HEK293 (cell line): ENCODE measurements around the gene FAM229A.

Experiments
- CTCF ChIA-PET: fragments of 350-600 bp; formaldehyde crosslinking; extraction: SDS; loops from one replicate; lab custom pipeline; 2021; ENCODE audit warnings: antibody characterized with exemption; lab: Yijun Ruan, JAX
- POLR2A ChIA-PET: fragments of 300-600 bp; formaldehyde crosslinking; extraction: SDS; loops from one replicate; lab custom pipeline; 2020; ENCODE audit warnings: antibody characterized with exemption, inconsistent platforms; lab: Yijun Ruan, JAX
- H3K27ac ChIP-seq: fragments of 200-500 bp; sonication (Bioruptor generic); 2 replicates; pipeline ENCODE4 v1.5.1; 2014; ENCODE audit warnings: low read depth, low read length, control low read depth, inconsistent platforms; ENCODE audit errors: extremely low read depth
- H3K36me3 ChIP-seq, 2 experiments: fragments of 200-500 bp in 1 of 2; sonication (Bioruptor generic) in 1 of 2; 1 replicate in 1 of 2; 2 replicates in 1 of 2; pipeline ENCODE4 v1.5.1; 2014 to 2017; ENCODE audit warnings: inconsistent platforms in 2 of 2, low read length in 2 of 2; ENCODE audit not compliant: control insufficient read depth in 2 of 2, insufficient read depth in 1 of 2
- H3K4me1 ChIP-seq: fragments of 200-500 bp; sonication (Bioruptor generic); 2 replicates; pipeline ENCODE4 v1.5.1; 2014; ENCODE audit warnings: mild to moderate bottlenecking, low read length, inconsistent platforms; ENCODE audit not compliant: control insufficient read depth, insufficient read depth
- H3K4me3 ChIP-seq: 2 replicates; pipeline ENCODE4 v1.5.1; 2011; ENCODE audit warnings: low read depth, mild to moderate bottlenecking, control low read depth, low read length, moderate library complexity
- H3K9me3 ChIP-seq: fragments of 200-500 bp; sonication (Bioruptor generic); 2 replicates; pipeline ENCODE4 v1.5.1; 2014; ENCODE audit warnings: low read depth, low read length, inconsistent platforms; ENCODE audit not compliant: control insufficient read depth, insufficient read depth
- GLIS1 ChIP-seq: fragments of 450-650 bp; formaldehyde crosslinking; IDR thresholded peaks from 2 replicates; pipeline ENCODE4 v1.5.1; 2016; ENCODE audit warnings: missing biosample characterization, missing genetic modification characterization
- GLIS2 ChIP-seq: fragments of 450-650 bp; formaldehyde crosslinking; IDR thresholded peaks from 2 replicates; pipeline ENCODE4 v1.5.1; 2016; ENCODE audit warnings: missing biosample characterization, missing genetic modification characterization
- KLF1 ChIP-seq: fragments of 450-650 bp; formaldehyde crosslinking; IDR thresholded peaks from 2 replicates; pipeline ENCODE4 v1.5.1; 2016; ENCODE audit warnings: missing biosample characterization, missing genetic modification characterization
- PATZ1 ChIP-seq: fragments of 450-650 bp; formaldehyde crosslinking; IDR thresholded peaks from 2 replicates; pipeline ENCODE4 v1.5.1; 2016; ENCODE audit warnings: missing biosample characterization, missing genetic modification characterization
- ZBTB17 ChIP-seq: fragments of 450-650 bp; formaldehyde crosslinking; IDR thresholded peaks from 2 replicates; pipeline ENCODE4 v1.5.1; 2016; ENCODE audit warnings: missing biosample characterization, missing genetic modification characterization
- ZFP3 ChIP-seq: fragments of 450-650 bp; formaldehyde crosslinking; IDR thresholded peaks from 2 replicates; pipeline ENCODE4 v1.5.1; 2016; ENCODE audit warnings: low read depth, missing biosample characterization, missing genetic modification characterization
- ZNF121 ChIP-seq: fragments of 450-650 bp; formaldehyde crosslinking; IDR thresholded peaks from 2 replicates; pipeline ENCODE4 v1.5.1; 2016; ENCODE audit warnings: missing biosample characterization, missing genetic modification characterization
- ZNF133 ChIP-seq: fragments of 450-650 bp; formaldehyde crosslinking; IDR thresholded peaks from 2 replicates; pipeline ENCODE4 v1.5.1; 2016; ENCODE audit warnings: missing biosample characterization, missing genetic modification characterization
- ZNF174 ChIP-seq: fragments of 450-650 bp; formaldehyde crosslinking; IDR thresholded peaks from 2 replicates; pipeline ENCODE4 v1.5.0; 2017; ENCODE audit warnings: missing biosample characterization, mild to moderate bottlenecking, missing genetic modification characterization
- ZNF239 ChIP-seq: fragments of 450-650 bp; formaldehyde crosslinking; IDR thresholded peaks from 2 replicates; pipeline ENCODE4 v1.5.1; 2016; ENCODE audit warnings: missing biosample characterization, missing genetic modification characterization
- ZNF354C ChIP-seq: fragments of 450-650 bp; formaldehyde crosslinking; IDR thresholded peaks from 2 replicates; pipeline ENCODE4 v1.5.1; 2016; ENCODE audit warnings: missing biosample characterization, missing genetic modification characterization, low read depth, borderline replicate concordance
- ZNF433 ChIP-seq: fragments of 450-650 bp; formaldehyde crosslinking; IDR thresholded peaks from 2 replicates; pipeline ENCODE4 v1.5.1; 2016; ENCODE audit warnings: missing biosample characterization, missing genetic modification characterization, low read depth
- ZNF510 ChIP-seq: fragments of 450-650 bp; formaldehyde crosslinking; IDR thresholded peaks from 2 replicates; pipeline ENCODE4 v1.5.1; 2018; ENCODE audit warnings: mild to moderate bottlenecking, missing genetic modification characterization, missing biosample characterization; ENCODE audit not compliant: insufficient replicate concordance
- ZNF654 ChIP-seq: fragments of 450-650 bp; formaldehyde crosslinking; IDR thresholded peaks from 2 replicates; pipeline ENCODE4 v1.5.1; 2016; ENCODE audit warnings: low read depth, missing biosample characterization, missing genetic modification characterization
- ZNF664 ChIP-seq: fragments of 450-650 bp; formaldehyde crosslinking; IDR thresholded peaks from 2 replicates; pipeline ENCODE4 v1.5.1; 2016; ENCODE audit warnings: missing biosample characterization, missing genetic modification characterization
- ZNF785 ChIP-seq: fragments of 450-650 bp; formaldehyde crosslinking; IDR thresholded peaks from 2 replicates; pipeline ENCODE4 v1.5.1; 2016; ENCODE audit warnings: missing biosample characterization, missing genetic modification characterization
- TF ChIP-seq, protein P1 (sequence below): fragments of 450-650 bp; formaldehyde crosslinking; IDR thresholded peaks from 2 replicates; pipeline ENCODE4 v1.5.1; 2017; ENCODE audit warnings: missing biosample characterization, missing genetic modification characterization
- TF ChIP-seq, protein P2 (sequence below): fragments of 450-650 bp; formaldehyde crosslinking; IDR thresholded peaks from 2 replicates; pipeline ENCODE4 v1.5.1; 2016; ENCODE audit warnings: missing biosample characterization, missing genetic modification characterization
- TF ChIP-seq, protein P3 (sequence below): fragments of 450-650 bp; formaldehyde crosslinking; IDR thresholded peaks from 2 replicates; pipeline ENCODE4 v1.5.1; 2016; ENCODE audit warnings: missing biosample characterization, missing genetic modification characterization

FAM229A gene

GRCh38 chr1:32327204-32327603 is 35.1 kb downstream of the FAM229A start (continued):
- TF ChIP-seq, protein P1, sequence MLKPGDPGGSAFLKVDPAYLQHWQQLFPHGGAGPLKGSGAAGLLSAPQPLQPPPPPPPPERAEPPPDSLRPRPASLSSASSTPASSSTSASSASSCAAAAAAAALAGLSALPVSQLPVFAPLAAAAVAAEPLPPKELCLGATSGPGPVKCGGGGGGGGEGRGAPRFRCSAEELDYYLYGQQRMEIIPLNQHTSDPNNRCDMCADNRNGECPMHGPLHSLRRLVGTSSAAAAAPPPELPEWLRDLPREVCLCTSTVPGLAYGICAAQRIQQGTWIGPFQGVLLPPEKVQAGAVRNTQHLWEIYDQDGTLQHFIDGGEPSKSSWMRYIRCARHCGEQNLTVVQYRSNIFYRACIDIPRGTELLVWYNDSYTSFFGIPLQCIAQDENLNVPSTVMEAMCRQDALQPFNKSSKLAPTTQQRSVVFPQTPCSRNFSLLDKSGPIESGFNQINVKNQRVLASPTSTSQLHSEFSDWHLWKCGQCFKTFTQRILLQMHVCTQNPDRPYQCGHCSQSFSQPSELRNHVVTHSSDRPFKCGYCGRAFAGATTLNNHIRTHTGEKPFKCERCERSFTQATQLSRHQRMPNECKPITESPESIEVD (tag by site-specific recombination): no peak
- no peak for TF ChIP-seq ZFP3 (tag by site-specific recombination)
- TF ChIP-seq KLF1: no peak
- TF ChIP-seq GLIS2: no peak
- no peak for TF ChIP-seq ZNF239

- H3K4me3 ChIP-seq: no peak overlapping the region
- ChIA-PET CTCF (interaction anchor here (0.6 to 1.3 kb wide), 5 partner anchors 10 to 117 kb away, joined by 3 to 4 read pairs (median 3); no protein-coding TSS in a partner anchor), POLR2A (interaction anchor here (0.6 to 4.2 kb wide), 4 partner anchors 11 to 30 kb away, joined by 3 to 22 read pairs (median 3); partner anchors contain the start of gene MARCKSL1)
- TF ChIP-seq ZNF433 (tag by site-specific recombination): no peak
- TF ChIP-seq, protein P2, sequence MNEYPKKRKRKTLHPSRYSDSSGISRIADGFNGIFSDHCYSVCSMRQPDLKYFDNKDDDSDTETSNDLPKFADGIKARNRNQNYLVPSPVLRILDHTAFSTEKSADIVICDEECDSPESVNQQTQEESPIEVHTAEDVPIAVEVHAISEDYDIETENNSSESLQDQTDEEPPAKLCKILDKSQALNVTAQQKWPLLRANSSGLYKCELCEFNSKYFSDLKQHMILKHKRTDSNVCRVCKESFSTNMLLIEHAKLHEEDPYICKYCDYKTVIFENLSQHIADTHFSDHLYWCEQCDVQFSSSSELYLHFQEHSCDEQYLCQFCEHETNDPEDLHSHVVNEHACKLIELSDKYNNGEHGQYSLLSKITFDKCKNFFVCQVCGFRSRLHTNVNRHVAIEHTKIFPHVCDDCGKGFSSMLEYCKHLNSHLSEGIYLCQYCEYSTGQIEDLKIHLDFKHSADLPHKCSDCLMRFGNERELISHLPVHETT: no peak
- no peak for TF ChIP-seq ZNF510 (tag by site-specific recombination)
- no peak for TF ChIP-seq ZNF785 (tag by site-specific recombination)
- no peak for TF ChIP-seq ZNF174 (tag by site-specific recombination)
- peak; percentile 43 for TF ChIP-seq GLIS1 (tag by site-specific recombination)
- TF ChIP-seq ZNF121 (tag by site-specific recombination): no peak
- TF ChIP-seq, protein P3, sequence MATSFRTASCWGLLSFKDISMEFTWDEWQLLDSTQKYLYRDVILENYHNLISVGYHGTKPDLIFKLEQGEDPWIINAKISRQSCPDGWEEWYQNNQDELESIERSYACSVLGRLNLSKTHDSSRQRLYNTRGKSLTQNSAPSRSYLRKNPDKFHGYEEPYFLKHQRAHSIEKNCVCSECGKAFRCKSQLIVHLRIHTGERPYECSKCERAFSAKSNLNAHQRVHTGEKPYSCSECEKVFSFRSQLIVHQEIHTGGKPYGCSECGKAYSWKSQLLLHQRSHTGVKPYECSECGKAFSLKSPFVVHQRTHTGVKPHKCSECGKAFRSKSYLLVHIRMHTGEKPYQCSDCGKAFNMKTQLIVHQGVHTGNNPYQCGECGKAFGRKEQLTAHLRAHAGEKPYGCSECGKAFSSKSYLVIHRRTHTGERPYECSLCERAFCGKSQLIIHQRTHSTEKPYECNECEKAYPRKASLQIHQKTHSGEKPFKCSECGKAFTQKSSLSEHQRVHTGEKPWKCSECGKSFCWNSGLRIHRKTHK: no peak
- no peaks in the 10 kb centered on the region for H3K9me3 ChIP-seq
- H3K4me1 ChIP-seq: no peaks in the 10 kb centered on the region
- no peak overlapping the region for H3K27ac ChIP-seq
- peaks cover 44 to 90% of the 10 kb centered on the region in 2 experiments for H3K36me3 ChIP-seq
Observed at GRCh38 chr1:32321712-32322291, 40.5 kb downstream of the FAM229A start.

DNA sequence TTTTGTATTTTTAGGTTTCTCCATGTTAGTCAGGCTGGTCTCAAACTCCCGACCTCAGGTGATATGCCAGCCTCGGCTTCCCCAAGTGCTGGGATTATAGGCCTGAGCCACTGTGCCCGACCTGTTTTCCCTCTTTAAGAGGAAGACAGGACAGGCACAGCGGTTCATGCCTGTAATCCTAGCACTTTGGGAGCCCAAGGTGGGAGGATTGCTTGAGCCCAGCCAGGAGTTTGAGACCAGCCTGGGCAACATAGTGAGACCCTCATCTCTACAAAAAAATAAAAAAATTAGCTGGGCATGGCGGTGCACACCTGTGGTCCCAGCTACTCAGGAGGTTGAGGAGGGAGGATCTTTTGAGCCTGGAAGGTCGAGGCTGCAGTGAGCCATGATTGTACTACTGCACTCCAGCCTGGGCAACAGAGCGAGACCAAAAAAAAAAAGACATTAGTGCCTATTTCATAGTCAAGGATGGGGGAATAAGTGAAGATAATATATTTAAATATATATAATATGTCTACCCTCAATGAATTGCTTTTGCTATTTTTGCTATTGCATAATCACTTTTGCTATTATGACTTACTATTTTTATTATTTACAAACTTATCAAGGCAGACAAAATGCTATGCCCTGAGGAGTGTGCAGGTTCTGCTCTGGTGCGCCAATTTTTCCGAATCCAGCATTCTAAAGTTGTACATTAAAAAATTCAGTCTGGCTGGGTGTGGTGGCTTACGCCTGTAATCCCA is 44.0 kb downstream of the FAM229A start:
- POLR2A ChIA-PET: interaction anchor here (0.9 to 2.4 kb wide), 3 partner anchors 17 to 86 kb away, joined by 3 to 7 read pairs (median 3); partner anchors contain the start of gene MARCKSL1
- H3K4me3 ChIP-seq: no peak overlapping the region
- H3K4me1 ChIP-seq: no peaks in the 10 kb centered on the region
- H3K27ac ChIP-seq: no peak overlapping the region
- TF ChIP-seq ZBTB17 (tag by site-specific recombination) (no peak), PATZ1 (tag by site-specific recombination) (no peak), ZNF121 (tag by site-specific recombination) (peak; percentile 78), ZNF133 (no peak), ZNF654 (tag by site-specific recombination) (no peak), ZNF354C (tag by site-specific recombination) (no peak), ZNF664 (tag by site-specific recombination) (no peak)
- TF ChIP-seq, all 188 proteins: peak for 1
- Histone ChIP-seq H3K9me3 (no peaks in the 10 kb centered on the region), H3K36me3 (peaks cover 34 to 69% of the 10 kb centered on the region in 2 experiments)
- CTCF ChIA-PET: interaction anchor here (1.1 to 1.5 kb wide), 2 partner anchors 15 to 102 kb away, joined by 3 to 14 read pairs; no protein-coding TSS in a partner anchor
